CD4-positive, alpha-beta memory T cell (primary cell): ENCODE results near the gene FSIP1. TPM values are rescaled to one million over a fixed set of nuclear protein-coding genes. Genes with fewer than 3 reads are reported as not detected.

Experiments
- CTCF ChIA-PET: fragments of 350-600 bp; sonication (Branson Sonifier 250); formaldehyde crosslinking; loops from one replicate; lab custom pipeline; 2021; ENCODE audit warnings: inconsistent platforms; ENCODE audit not compliant: partially characterized antibody; lab: Charles Lee
- POLR2A ChIA-PET: fragments of 350-600 bp; sonication (Branson Sonifier 250); formaldehyde crosslinking; loops from one replicate; lab custom pipeline; 2021; ENCODE audit not compliant: partially characterized antibody; lab: Charles Lee
- DNase-seq, 5 donors: peaks; one replicate each; pipeline versions ENCODE4 v3.0.0 to v3.0.0-alpha.2; 2020 to 2022; ENCODE audit warnings: mixed read lengths in 1 of 5
- H3K27ac ChIP-seq: one replicate; pipeline ENCODE4 v1.7.0; 2013; ENCODE audit warnings: low read depth, low read length
- H3K27me3 ChIP-seq: 2 replicates; pipeline ENCODE4 v1.7.0; 2013; ENCODE audit warnings: mild to moderate bottlenecking, low read length, moderate library complexity; ENCODE audit not compliant: insufficient read depth
- H3K36me3 ChIP-seq: 2 replicates; pipeline ENCODE4 v1.7.0; 2013; ENCODE audit warnings: mild to moderate bottlenecking, low read length, moderate library complexity; ENCODE audit not compliant: insufficient read depth
- H3K4me1 ChIP-seq: 2 replicates; pipeline ENCODE4 v1.7.0; 2013; ENCODE audit warnings: mild to moderate bottlenecking, low read length, moderate library complexity; ENCODE audit not compliant: insufficient read depth
- H3K4me3 ChIP-seq, 2 donors: one replicate each; pipeline ENCODE4 v1.7.0; 2013; ENCODE audit warnings: low read length in 2 of 2, mild to moderate bottlenecking in 1 of 2
- H3K9me3 ChIP-seq, 2 donors: one replicate each; pipeline ENCODE4 v1.7.0; 2013; ENCODE audit warnings: low read length in 2 of 2, control low read depth in 1 of 2; ENCODE audit not compliant: control insufficient read depth in 1 of 2
- H3K27ac Mint-ChIP-seq, 7 donors: one replicate each; pipeline ENCODE4 v1.8.0; 2020 to 2021; ENCODE audit warnings: mixed read lengths in 7 of 7, mild to moderate bottlenecking in 6 of 7, inconsistent platforms in 3 of 7, moderate library complexity in 3 of 7
- H3K27me3 Mint-ChIP-seq, 2 donors: one replicate each; pipeline ENCODE4 v1.8.0; 2020 to 2021; ENCODE audit warnings: mixed read lengths in 2 of 2
- H3K36me3 Mint-ChIP-seq, 2 donors: one replicate each; pipeline ENCODE4 v1.8.0; 2020 to 2021; ENCODE audit warnings: mixed read lengths in 2 of 2, inconsistent platforms in 1 of 2, mild to moderate bottlenecking in 1 of 2
- H3K4me1 Mint-ChIP-seq, 4 donors: one replicate each; pipeline ENCODE4 v1.8.0; 2020 to 2021; ENCODE audit warnings: mixed read lengths in 4 of 4, mild to moderate bottlenecking in 1 of 4
- H3K4me3 Mint-ChIP-seq, 8 donors: one replicate each; pipeline ENCODE4 v1.8.0; 2020 to 2021; ENCODE audit warnings: mixed read lengths in 8 of 8, mild to moderate bottlenecking in 7 of 8, moderate library complexity in 6 of 8, inconsistent platforms in 3 of 8
- H3K9me3 Mint-ChIP-seq, 8 donors: one replicate each; pipeline ENCODE4 v1.8.0; 2020 to 2021; ENCODE audit warnings: mixed read lengths in 8 of 8, mild to moderate bottlenecking in 5 of 8, inconsistent platforms in 3 of 8, moderate library complexity in 1 of 8
- intact Hi-C: fragments of 100-400 bp; cut with micrococcal nuclease; formaldehyde crosslinking; loops from one replicate; pipeline ENCODE4 v1.15.1; 2023
- polyA plus RNA-seq, 2 donors: library from polyadenylated mRNA; unstranded; fragments of 300-500 nt; fragmentation: Illumina TruSeq; gene quantifications; one replicate each; pipeline ENCODE4 v1.2.3, GENCODE V29; 2021
- total RNA-seq, 2 experiments: library from RNA; stranded (reverse); gene quantifications; one replicate each; pipeline ENCODE4 v1.2.3, GENCODE V29; 2021

The FSIP1 gene
- total and polyA plus RNA-seq, 4 experiments from 2014 or later = 0.47 to 1.6 (median 1.1) TPM

DNA sequence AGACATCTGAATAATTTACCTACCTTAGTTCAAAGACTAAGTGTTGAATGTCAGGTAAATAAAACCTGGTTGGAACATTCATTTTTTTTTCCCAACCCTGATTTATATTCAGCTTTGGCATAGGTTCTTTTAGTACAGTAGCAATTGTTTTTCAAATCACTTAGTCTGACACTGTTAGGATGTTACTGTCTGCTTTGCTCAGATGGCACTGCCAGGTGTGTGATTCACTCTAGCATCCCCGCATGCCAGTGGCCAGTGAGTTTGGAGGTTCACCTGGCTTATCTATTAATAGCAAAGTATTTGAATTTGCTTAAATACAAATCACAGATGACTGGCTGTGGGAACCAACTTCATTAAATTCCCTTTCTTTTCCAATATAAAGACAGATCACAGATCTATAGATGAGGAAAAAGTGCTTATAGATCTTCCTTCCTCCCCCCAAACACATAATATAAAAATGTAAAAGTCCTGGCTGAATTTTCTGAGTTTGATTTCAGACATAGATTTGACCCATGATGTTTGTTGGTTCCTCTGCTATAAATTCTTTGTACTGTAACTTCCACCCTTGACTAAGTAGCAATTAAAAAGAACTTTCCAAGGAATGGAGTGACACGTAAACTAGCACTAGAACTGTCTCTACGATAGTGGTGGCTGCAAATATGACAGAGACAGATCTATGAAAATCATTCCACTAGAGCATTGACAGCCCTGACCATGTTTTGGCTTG is 197.8 kb downstream of the FSIP1 start:
- Mint-ChIP-seq H3K27ac (peak overlapping the region in 2 of 7 donors; percentile 4 to 54), H3K27me3 (peaks cover 0 to 5% of the 10 kb centered on the region in 2 donors), H3K9me3 (no peaks in the 10 kb centered on the region), H3K4me3 (no peak overlapping the region), H3K4me1 (peaks cover 2 to 47% (median 18%) of the 10 kb centered on the region in 4 donors), H3K36me3 (peaks cover 0 to 4% of the 10 kb centered on the region in 2 donors)
- no peak overlapping the region for H3K4me3 ChIP-seq
- H3K4me1 ChIP-seq = peaks cover 10% of the 10 kb centered on the region
- H3K9me3 ChIP-seq = no peaks in the 10 kb centered on the region
- no peaks in the 10 kb centered on the region for H3K27me3 ChIP-seq
- no peak for DNase-seq
- intact Hi-C loops = loop anchor here (5.0 kb wide), 1 partner anchor 97 kb away; no protein-coding TSS in a partner anchor
- ChIA-PET CTCF (interaction anchor here (0.9 to 7.4 kb wide), 5 partner anchors 9 to 172 kb away, joined by 3 to 83 read pairs (median 26); no protein-coding TSS in a partner anchor), POLR2A (interaction anchor here (0.6 to 2.4 kb wide), 4 partner anchors 9 to 453 kb away, joined by 3 to 7 read pairs (median 4); no protein-coding TSS in a partner anchor)
- H3K36me3 ChIP-seq = no peaks in the 10 kb centered on the region
- H3K27ac ChIP-seq = no peak overlapping the region

DNA sequence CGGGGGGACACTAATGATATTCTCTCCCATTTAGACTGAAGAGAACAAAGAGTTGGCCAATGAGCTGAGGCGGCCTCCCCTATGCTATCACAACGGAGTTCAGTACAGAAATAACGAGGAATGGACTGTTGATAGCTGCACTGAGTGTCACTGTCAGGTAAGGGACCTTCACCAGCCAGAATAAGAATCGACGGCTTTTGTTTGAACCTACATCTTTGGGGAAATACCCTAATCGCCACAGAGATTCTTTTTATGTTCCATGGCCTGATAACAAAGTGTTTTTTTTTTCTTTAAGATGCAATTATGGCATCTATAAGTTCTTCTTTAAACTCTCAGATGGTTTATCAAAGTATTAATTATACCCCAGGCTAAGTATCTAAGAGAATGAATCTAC is 198.4 kb downstream of the FSIP1 start:
- Mint-ChIP-seq H3K27me3 (peaks cover under 1 to 11% of the 10 kb centered on the region in 2 donors), H3K27ac (no peak overlapping the region), H3K9me3 (no peaks in the 10 kb centered on the region), H3K4me3 (no peak overlapping the region), H3K4me1 (peaks cover 7 to 52% (median 21%) of the 10 kb centered on the region in 4 donors), H3K36me3 (peaks cover 0 to 4% of the 10 kb centered on the region in 2 donors)
- no peak overlapping the region for H3K27ac ChIP-seq
- no peaks in the 10 kb centered on the region for H3K9me3 ChIP-seq
- H3K4me1 ChIP-seq = peaks cover 14% of the 10 kb centered on the region
- H3K4me3 ChIP-seq = no peak overlapping the region
- ChIA-PET CTCF (interaction anchor here (1.6 to 7.4 kb wide), 4 partner anchors 10 to 172 kb away, joined by 6 to 83 read pairs (median 26); no protein-coding TSS in a partner anchor), POLR2A (interaction anchor here (1.4 to 2.4 kb wide), 2 partner anchors 10 to 172 kb away, joined by 3 to 7 read pairs; no protein-coding TSS in a partner anchor)
- no peak for DNase-seq
- intact Hi-C loops = loop anchor here (5.0 kb wide), 1 partner anchor 98 kb away; no protein-coding TSS in a partner anchor
- no peaks in the 10 kb centered on the region for H3K27me3 ChIP-seq
- H3K36me3 ChIP-seq = no peaks in the 10 kb centered on the region

DNA sequence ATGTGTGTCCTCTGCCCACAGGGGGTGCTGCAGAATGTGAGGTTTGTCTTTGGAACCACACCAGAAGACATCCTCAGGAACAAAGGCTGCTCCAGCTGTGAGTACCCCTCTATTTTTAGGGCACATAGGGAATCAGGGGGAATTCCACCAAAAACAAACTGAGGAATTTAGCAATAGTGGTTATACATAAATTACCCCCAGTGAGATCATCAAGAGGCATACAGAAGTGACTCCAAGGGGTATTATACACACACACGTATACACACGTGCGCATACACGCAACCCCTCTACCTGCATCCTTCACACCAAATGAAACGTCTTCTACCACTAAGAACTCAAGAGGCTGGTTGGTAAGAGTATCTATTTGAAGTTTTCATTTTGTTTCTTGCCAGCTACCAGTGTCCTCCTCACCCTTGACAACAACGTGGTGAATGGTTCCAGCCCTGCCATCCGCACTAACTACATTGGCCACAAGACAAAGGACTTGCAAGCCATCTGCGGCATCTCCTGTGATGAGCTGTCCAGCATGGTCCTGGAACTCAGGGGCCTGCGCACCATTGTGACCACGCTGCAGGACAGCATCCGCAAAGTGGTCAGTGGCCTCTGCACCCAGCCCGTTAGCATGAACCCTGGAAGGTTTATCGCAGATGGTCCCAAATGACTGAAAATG is 198.9 kb downstream of the FSIP1 start:
- Mint-ChIP-seq H3K36me3 (no peaks in the 10 kb centered on the region), H3K27me3 (peaks cover 6 to 15% of the 10 kb centered on the region in 2 donors), H3K9me3 (no peaks in the 10 kb centered on the region), H3K27ac (no peak overlapping the region), H3K4me1 (peaks cover 9 to 58% (median 23%) of the 10 kb centered on the region in 4 donors), H3K4me3 (no peak overlapping the region)
- no peaks in the 10 kb centered on the region for H3K36me3 ChIP-seq
- H3K4me3 ChIP-seq = no peak overlapping the region
- H3K27me3 ChIP-seq = no peaks in the 10 kb centered on the region
- no peak overlapping the region for H3K27ac ChIP-seq
- ChIA-PET POLR2A (interaction anchor here (1.4 to 4.1 kb wide), 3 partner anchors 10 to 173 kb away, joined by 3 to 28 read pairs (median 7); no protein-coding TSS in a partner anchor), CTCF (interaction anchor here (0.9 to 7.4 kb wide), 7 partner anchors 8 to 173 kb away, joined by 3 to 83 read pairs (median 6); no protein-coding TSS in a partner anchor)
- intact Hi-C loops = loop anchor here (1.0 to 5.0 kb wide), 2 partner anchors 99 to 174 kb away; no protein-coding TSS in a partner anchor
- no peaks in the 10 kb centered on the region for H3K9me3 ChIP-seq
- H3K4me1 ChIP-seq = peaks cover 14% of the 10 kb centered on the region
- peak in 2 of 5 donors; percentile 10 to 14 for DNase-seq

DNA sequence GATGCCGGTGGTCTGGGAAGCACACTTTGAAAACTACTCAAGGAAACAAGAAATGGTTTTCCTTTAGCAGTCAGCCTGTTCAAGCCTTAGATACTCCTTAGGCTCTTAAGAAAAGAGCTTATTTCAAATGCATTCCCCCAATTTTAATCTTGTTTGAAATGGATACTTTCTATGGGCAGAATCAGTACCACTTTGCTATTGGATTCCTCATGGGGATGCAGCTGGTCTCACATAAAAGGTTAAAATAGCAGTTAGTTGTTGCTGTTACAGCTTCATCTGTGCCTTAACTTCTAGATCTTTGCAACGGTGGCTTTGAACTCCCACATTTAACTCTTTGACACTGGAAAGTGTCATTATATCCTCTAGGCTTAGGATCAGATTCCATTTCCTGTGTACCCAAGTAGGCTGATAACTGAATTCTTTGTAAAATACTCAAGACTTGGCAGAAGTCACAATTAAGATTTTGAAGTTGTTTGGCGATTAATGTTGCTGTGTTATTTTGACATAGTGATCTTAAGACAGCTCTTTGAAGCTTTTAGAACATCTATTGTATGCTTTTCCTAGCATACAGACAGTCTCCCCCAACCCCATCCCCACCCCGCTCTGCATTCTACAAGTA is 199.6 kb downstream of the FSIP1 start:
- Histone ChIP-seq H3K36me3 (no peaks in the 10 kb centered on the region), H3K27me3 (no peaks in the 10 kb centered on the region), H3K4me1 (peaks cover 14% of the 10 kb centered on the region), H3K27ac (no peak overlapping the region), H3K9me3 (no peaks in the 10 kb centered on the region), H3K4me3 (no peak overlapping the region)
- intact Hi-C loops = loop anchor here (1.0 to 5.0 kb wide), 2 partner anchors 99 to 174 kb away; no protein-coding TSS in a partner anchor
- ChIA-PET POLR2A (interaction anchor here (1.7 to 4.1 kb wide), 3 partner anchors 41 to 174 kb away, joined by 4 to 28 read pairs (median 7); no protein-coding TSS in a partner anchor), CTCF (interaction anchor here (0.8 to 7.4 kb wide), 14 partner anchors 8 to 883 kb away, joined by 3 to 83 read pairs (median 4); no protein-coding TSS in a partner anchor)
- H3K27me3 Mint-ChIP-seq = peaks cover 9 to 20% of the 10 kb centered on the region in 2 donors
- no peak overlapping the region for H3K27ac Mint-ChIP-seq
- peak overlapping the region in 1 of 8 donors; percentile 17 for H3K4me3 Mint-ChIP-seq
- H3K9me3 Mint-ChIP-seq = no peaks in the 10 kb centered on the region
- no peak for DNase-seq
- no peaks in the 10 kb centered on the region for H3K36me3 Mint-ChIP-seq
- peaks cover 9 to 59% (median 23%) of the 10 kb centered on the region in 4 donors for H3K4me1 Mint-ChIP-seq

DNA sequence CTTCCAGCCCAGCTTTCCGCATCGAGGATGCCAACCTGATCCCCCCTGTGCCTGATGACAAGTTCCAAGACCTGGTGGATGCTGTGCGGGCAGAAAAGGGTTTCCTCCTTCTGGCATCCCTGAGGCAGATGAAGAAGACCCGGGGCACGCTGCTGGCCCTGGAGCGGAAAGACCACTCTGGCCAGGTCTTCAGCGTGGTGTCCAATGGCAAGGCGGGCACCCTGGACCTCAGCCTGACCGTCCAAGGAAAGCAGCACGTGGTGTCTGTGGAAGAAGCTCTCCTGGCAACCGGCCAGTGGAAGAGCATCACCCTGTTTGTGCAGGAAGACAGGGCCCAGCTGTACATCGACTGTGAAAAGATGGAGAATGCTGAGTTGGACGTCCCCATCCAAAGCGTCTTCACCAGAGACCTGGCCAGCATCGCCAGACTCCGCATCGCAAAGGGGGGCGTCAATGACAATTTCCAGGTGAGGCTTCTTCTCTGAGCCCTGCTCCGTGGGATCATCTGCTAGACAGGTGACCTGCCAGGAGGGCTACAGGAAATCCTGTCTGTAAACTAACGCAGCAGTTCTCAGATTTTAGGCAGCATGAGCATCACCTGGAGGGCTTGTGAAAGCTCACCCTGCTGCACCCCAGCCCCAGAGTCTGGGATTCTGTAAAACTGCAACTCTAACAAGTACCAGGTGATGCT is 200.2 kb downstream of the FSIP1 start:
- no peak overlapping the region for H3K27ac ChIP-seq
- CTCF ChIA-PET = interaction anchor here (0.8 to 7.4 kb wide), 17 partner anchors 9 to 883 kb away, joined by 3 to 83 read pairs (median 4); no protein-coding TSS in a partner anchor
- POLR2A ChIA-PET = interaction anchor here (1.3 to 4.1 kb wide), 4 partner anchors 9 to 174 kb away, joined by 4 to 28 read pairs (median 6); no protein-coding TSS in a partner anchor
- Mint-ChIP-seq H3K4me1 (peaks cover 9 to 59% (median 23%) of the 10 kb centered on the region in 4 donors), H3K36me3 (no peaks in the 10 kb centered on the region), H3K9me3 (no peaks in the 10 kb centered on the region), H3K4me3 (peak overlapping the region in 1 of 8 donors; percentile 90), H3K27ac (no peak overlapping the region), H3K27me3 (peaks cover 9 to 20% of the 10 kb centered on the region in 2 donors)
- peaks cover 14% of the 10 kb centered on the region for H3K4me1 ChIP-seq
- H3K9me3 ChIP-seq = no peaks in the 10 kb centered on the region
- H3K4me3 ChIP-seq = no peak overlapping the region
- no peak for DNase-seq
- H3K36me3 ChIP-seq = no peaks in the 10 kb centered on the region
- H3K27me3 ChIP-seq = peaks cover 2% of the 10 kb centered on the region
- intact Hi-C loops = loop anchor here (5.0 kb wide), 1 partner anchor 100 kb away; no protein-coding TSS in a partner anchor

DNA sequence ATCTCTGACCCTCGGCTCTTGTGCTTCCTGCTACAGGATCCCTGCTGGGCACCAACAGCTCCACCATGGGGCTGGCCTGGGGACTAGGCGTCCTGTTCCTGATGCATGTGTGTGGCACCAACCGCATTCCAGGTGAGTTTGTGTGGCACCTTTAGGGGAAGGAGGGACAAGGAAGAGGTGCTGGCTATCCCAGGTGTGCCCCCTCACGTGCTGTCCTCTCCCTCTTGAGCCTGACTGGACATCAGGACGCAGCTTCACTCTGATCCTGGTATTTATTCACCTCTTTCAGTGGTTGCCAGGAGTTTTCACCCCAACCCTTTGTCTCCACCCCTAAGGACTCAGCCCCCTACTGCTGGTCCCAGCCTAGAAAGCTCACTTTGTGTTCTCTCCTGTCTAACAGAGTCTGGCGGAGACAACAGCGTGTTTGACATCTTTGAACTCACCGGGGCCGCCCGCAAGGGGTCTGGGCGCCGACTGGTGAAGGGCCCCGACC is 200.8 kb downstream of the FSIP1 start:
- ChIA-PET CTCF (interaction anchor here (0.8 to 7.4 kb wide), 13 partner anchors 8 to 882 kb away, joined by 3 to 83 read pairs (median 4); no protein-coding TSS in a partner anchor), POLR2A (interaction anchor here (0.7 to 4.1 kb wide), 5 partner anchors 9 to 176 kb away, joined by 3 to 28 read pairs (median 4); no protein-coding TSS in a partner anchor)
- Mint-ChIP-seq H3K9me3 (no peaks in the 10 kb centered on the region), H3K4me1 (peaks cover 9 to 59% (median 23%) of the 10 kb centered on the region in 4 donors), H3K27ac (peak overlapping the region in 4 of 7 donors; percentile 25 to 68 (median 64)), H3K36me3 (no peaks in the 10 kb centered on the region), H3K4me3 (peak overlapping the region; percentile 65 to 90 (median 78)), H3K27me3 (peaks cover 9 to 25% of the 10 kb centered on the region in 2 donors)
- intact Hi-C loops = loop anchor here (2.0 to 5.0 kb wide), 3 partner anchors 43 to 875 kb away; no protein-coding TSS in a partner anchor
- no peak overlapping the region for H3K27ac ChIP-seq
- no peaks in the 10 kb centered on the region for H3K36me3 ChIP-seq
- peaks cover 14% of the 10 kb centered on the region for H3K4me1 ChIP-seq
- no peak overlapping the region for H3K4me3 ChIP-seq
- DNase-seq = no peak
- H3K9me3 ChIP-seq = no peaks in the 10 kb centered on the region
- peaks cover 2% of the 10 kb centered on the region for H3K27me3 ChIP-seq
